GM12872 (cell line): Measurements from ENCODE around the gene ARL14EPL.

ENCODE experiments used
- TF ChIP-seq, protein P1 (sequence below): IDR thresholded peaks from 3 replicates; pipeline ENCODE4 v1.5.1; 2011; ENCODE audit warnings: low read depth, mild to moderate bottlenecking, low read length, moderate library complexity; ENCODE audit not compliant: insufficient read depth

ARL14EPL gene

DNA sequence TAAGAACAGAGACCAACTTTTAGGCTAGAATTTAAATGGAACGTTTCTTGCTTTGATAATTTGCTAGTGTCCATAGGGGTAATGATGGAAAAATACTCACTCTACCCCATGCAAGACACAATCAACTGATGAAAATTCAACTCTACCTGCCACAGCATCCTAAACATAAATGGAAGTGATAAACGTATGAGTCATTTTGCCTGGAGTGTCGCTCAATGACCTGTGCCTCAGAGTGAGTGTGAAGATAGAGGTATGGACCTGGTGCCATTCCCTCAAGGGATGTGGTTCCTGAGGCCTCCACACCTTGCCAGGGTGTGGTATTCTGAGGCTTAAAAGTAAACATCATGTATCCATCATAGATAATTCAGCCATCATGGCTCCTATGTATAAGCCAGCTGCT, 14.0 kb downstream of the ARL14EPL start:
- TF ChIP-seq, protein P1, sequence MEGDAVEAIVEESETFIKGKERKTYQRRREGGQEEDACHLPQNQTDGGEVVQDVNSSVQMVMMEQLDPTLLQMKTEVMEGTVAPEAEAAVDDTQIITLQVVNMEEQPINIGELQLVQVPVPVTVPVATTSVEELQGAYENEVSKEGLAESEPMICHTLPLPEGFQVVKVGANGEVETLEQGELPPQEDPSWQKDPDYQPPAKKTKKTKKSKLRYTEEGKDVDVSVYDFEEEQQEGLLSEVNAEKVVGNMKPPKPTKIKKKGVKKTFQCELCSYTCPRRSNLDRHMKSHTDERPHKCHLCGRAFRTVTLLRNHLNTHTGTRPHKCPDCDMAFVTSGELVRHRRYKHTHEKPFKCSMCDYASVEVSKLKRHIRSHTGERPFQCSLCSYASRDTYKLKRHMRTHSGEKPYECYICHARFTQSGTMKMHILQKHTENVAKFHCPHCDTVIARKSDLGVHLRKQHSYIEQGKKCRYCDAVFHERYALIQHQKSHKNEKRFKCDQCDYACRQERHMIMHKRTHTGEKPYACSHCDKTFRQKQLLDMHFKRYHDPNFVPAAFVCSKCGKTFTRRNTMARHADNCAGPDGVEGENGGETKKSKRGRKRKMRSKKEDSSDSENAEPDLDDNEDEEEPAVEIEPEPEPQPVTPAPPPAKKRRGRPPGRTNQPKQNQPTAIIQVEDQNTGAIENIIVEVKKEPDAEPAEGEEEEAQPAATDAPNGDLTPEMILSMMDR, result no peak

- TF ChIP-seq, protein P1, result no peak
These were observed 14.6 kb downstream of the ARL14EPL start for GRCh38 chr5:116046823-116047222.

DNA sequence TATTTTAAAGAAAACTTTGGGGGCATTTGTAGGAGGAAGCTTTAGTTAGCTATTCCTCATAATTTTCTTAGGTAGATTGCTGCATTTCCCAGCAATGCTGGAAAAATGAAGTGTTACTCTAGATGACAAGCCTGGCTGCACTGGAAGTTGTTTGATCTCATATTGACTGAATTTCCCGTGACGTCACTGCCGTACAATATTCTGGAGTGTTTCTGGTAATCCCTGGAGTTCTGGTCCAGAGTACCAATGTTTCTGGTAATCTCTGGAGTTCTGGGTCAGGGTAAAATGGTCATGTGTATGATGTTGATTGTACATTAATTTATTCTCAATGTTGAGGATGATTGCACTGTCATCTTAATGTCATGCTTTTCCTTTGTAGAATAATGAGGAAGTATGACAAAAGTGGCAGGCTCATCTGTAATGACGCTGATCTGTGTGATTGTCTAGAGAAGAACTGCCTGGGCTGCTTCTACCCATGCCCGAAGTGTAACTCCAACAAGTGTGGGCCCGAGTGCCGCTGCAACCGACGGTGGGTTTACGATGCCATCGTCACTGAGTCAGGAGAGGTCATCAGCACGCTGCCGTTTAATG, 26.2 kb downstream of the ARL14EPL start:
- TF ChIP-seq, protein P1, result no peak

DNA sequence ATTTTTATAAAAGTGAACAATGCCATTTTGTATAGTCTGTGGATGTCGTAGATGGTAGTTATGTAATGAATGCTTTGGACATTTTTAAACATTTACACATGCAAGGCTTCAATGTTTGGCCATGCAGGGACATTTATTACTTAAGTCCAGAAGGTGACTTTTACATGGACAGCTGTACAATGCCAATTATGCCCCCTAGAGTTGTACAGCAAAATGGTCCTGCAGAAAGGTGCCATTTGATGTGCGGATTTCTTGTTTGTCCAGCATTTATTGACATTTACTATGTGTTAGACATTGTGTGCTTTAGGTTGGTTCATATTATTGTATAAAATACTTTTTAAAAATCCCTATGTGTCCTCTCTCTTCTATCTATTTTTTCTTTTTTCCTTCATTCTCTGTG, 30.1 kb downstream of the ARL14EPL start:
- TF ChIP-seq, protein P1, result 0 out of 3 replicates have a peak, but pooled peaks have one; percentile 23

GRCh38 chr5:116063950-116064349, 31.7 kb downstream of the ARL14EPL start:
- TF ChIP-seq, protein P1, result no peak

- TF ChIP-seq, protein P1, result peak; percentile 53
These were observed 35.9 kb downstream of the ARL14EPL start for GRCh38 chr5:116068028-116068632.

DNA sequence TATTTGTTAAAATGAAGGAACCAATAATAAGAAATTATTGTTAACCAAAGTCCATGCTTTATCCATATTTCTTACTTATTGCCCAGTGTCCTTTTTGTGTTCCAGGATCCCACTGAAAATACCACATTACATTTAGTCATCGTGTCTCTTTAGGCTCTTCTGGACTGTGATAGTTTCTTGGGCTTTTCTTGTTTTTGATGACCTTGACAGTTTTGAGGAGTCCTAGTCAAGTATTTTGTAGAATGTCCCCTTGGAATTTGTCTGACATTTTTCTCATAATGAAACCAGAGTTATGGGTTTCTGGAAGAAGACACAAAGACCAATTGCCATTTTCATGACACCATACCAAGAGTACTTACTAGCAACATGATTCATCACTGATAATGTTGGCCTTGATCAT, 38.9 kb downstream of the ARL14EPL start:
- TF ChIP-seq, protein P1, result no peak
